Germinal center (tissue), 1 donor: ENCODE results near the gene AGAP1.
"Not testable (repeated sequence)": the region's sequence is repeated elsewhere in the genome, so short reads cannot be mapped to it uniquely, and the experiment has no call there.

Experiments used
- DNase-seq: peaks from one replicate; pipeline ENCODE4 v3.0.0; 2012; ENCODE audit warnings: mixed read lengths, low spot score

Gene AGAP1

GRCh38 chr2:235945608-235946140 lies 451.8 kb downstream of the AGAP1 start:
- no peak for DNase-seq

- no peak for DNase-seq
Measured at GRCh38 chr2:235946590-235946989, 452.7 kb downstream of the AGAP1 start.

- not testable (repeated sequence) for DNase-seq
Measured at GRCh38 chr2:235947055-235947454, 453.2 kb downstream of the AGAP1 start.

- no peak for DNase-seq
Measured at GRCh38 chr2:235949567-235950472, 456.0 kb downstream of the AGAP1 start.

- no peak for DNase-seq
Measured at GRCh38 chr2:235950473-235950809, 456.6 kb downstream of the AGAP1 start.

GRCh38 chr2:235951493-235951892 lies 457.6 kb downstream of the AGAP1 start:
- DNase-seq, result no peak

GRCh38 chr2:235951982-235952381 lies 458.1 kb downstream of the AGAP1 start:
- DNase-seq, result no peak

- no peak for DNase-seq
Measured at GRCh38 chr2:235952714-235953113, 458.9 kb downstream of the AGAP1 start.

- DNase-seq, result no peak
Measured at GRCh38 chr2:235954281-235954680, 460.4 kb downstream of the AGAP1 start.

- DNase-seq, result no peak
Measured at GRCh38 chr2:235954888-235955480, 461.1 kb downstream of the AGAP1 start.

- no peak for DNase-seq
Measured at GRCh38 chr2:235955664-235956063, 461.8 kb downstream of the AGAP1 start.

GRCh38 chr2:235956281-235956970 lies 462.6 kb downstream of the AGAP1 start:
- DNase-seq, result no peak

GRCh38 chr2:235957251-235957650 lies 463.4 kb downstream of the AGAP1 start:
- no peak for DNase-seq

GRCh38 chr2:235958221-235958930 lies 464.5 kb downstream of the AGAP1 start:
- no peak for DNase-seq

GRCh38 chr2:235958931-235959410 lies 465.1 kb downstream of the AGAP1 start:
- DNase-seq, result no peak

- DNase-seq, result no peak
Measured at GRCh38 chr2:235960011-235960715, 466.3 kb downstream of the AGAP1 start.

GRCh38 chr2:235960716-235961640 lies 467.1 kb downstream of the AGAP1 start:
- no peak for DNase-seq

GRCh38 chr2:235961711-235962110 lies 467.9 kb downstream of the AGAP1 start:
- DNase-seq, result no peak

- DNase-seq, result no peak
Measured at GRCh38 chr2:235963853-235964577, 470.2 kb downstream of the AGAP1 start.
